ENCODE measurements around the gene SCN10A.

Gene SCN10A

DNA sequence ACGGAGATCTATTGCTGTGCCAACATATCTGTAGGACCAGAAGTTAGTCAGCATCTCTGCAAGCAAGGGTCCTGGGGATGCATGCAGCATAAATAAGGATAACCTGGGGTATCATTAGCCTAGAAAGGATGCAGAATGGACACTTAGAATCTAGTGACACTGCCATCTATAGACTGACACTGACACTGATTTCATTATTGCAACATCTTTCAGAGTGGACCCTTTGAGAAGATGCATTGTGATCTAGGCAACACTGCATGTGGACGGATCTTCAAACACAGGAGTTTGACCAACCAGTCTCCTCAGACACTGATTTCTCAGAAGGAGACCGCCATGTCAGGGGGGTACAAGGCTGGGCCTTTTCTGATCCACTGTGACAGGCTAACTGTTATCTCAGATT lies 52.4 kb downstream of the SCN10A start:
- no peak for DNase-seq

DNA sequence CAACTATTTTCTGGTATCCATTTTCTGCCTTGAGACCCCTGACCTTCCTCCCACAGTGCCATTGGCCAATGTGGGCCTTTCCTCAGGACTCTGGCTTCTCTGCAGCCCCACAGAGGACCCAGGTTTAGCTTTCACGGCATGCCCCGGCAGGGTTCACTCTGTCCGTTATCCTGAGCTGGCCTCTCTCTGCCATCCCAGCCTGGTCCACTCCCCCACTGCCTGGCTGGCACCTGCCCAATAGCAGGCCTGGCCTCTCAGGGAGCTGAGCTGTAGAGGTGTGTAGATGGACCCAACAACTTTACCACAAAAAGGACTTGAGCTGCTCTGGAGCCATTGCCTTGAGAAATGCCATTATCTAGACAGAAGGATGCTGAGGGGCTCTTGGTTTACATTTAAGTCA lies 57.5 kb downstream of the SCN10A start:
- no peak for DNase-seq

GRCh38 chr3:38757721-38758120 lies 58.3 kb downstream of the SCN10A start:
- DNase-seq: no peak

GRCh38 chr3:38756892-38757291 lies 59.1 kb downstream of the SCN10A start:
- DNase-seq: no peak

GRCh38 chr3:38755130-38755529 lies 60.9 kb downstream of the SCN10A start:
- no peak for DNase-seq

DNA sequence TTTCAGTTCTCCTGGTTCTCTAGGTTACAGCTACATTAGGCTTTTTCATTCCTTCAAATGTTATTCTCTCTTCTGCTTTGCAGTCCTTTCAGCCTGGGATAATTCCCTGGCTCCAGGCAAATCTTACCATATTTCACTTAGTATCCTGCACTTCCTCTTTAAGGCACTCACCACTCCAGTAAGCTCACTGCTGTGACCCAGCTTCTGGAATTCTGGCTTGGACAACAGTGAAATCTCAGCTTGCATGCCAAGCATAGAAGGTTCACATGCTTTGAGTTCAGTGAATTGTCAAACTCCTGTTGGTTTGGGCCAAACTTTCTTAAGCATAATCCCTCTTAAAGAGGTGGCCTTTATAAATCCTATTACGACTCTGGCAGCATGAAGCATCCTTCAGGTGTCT lies 69.4 kb downstream of the SCN10A start:
- DNase-seq: no peak

GRCh38 chr3:38743043-38743442 lies 73.0 kb downstream of the SCN10A start:
- no peak for DNase-seq

GRCh38 chr3:38742550-38742949 lies 73.5 kb downstream of the SCN10A start:
- DNase-seq: no peak

- DNase-seq: no peak
Measured at GRCh38 chr3:38740537-38740936, 75.5 kb downstream of the SCN10A start.

GRCh38 chr3:38739931-38740330 lies 76.1 kb downstream of the SCN10A start:
- DNase-seq: no peak

- no peak for DNase-seq
Measured at GRCh38 chr3:38739396-38739689, 76.7 kb downstream of the SCN10A start.

- no peak for DNase-seq
Measured at GRCh38 chr3:38738630-38739395, 77.2 kb downstream of the SCN10A start.

DNA sequence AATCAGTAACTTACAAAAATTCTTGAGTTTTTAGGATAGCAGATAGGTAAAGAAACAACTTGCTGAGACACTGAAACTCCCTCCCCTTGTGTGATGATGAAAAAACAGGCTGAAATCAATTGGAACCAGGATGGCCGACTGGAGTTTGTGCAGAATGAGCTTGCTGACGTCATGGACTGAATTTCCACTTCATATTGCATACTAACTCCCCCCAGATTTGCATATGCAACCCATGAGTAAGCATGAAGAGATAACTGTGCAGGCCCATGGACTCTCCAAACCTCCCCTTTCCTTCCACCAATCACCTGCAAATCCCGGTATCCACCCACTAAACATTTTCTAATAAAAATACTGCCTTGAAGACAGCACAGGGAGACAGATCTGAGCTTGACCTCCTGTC lies 84.5 kb downstream of the SCN10A start:
- no peak for DNase-seq

- DNase-seq: no peak
Measured at GRCh38 chr3:38730281-38730680, 85.7 kb downstream of the SCN10A start.

- DNase-seq: no peak
Measured at GRCh38 chr3:38728008-38728407, 88.0 kb downstream of the SCN10A start.

DNA sequence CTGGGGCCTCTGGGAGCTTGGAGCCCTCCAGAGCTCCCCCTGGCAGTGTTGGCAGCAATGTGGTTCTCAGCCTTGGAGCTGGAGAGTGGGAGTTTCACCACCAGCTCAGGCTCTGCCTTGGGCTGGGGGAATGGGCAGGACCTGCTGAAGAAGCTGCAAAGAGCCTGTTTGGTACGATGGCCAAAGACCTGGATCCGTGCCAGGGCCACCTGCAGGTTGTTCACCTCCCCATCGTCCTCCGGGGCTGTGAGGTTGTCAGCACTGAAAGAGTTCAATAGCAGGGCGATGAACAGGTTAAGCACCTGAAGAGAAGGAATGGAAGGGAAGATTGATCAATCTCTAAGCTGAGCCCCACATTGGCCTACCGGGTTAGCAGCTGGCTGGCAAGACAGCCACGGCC lies 89.3 kb downstream of the SCN10A start:
- no peak for DNase-seq

- no peak for DNase-seq
Measured at GRCh38 chr3:38725726-38726419, 90.1 kb downstream of the SCN10A start.

GRCh38 chr3:38724392-38724736 lies 91.7 kb downstream of the SCN10A start:
- no peak for DNase-seq

DNA sequence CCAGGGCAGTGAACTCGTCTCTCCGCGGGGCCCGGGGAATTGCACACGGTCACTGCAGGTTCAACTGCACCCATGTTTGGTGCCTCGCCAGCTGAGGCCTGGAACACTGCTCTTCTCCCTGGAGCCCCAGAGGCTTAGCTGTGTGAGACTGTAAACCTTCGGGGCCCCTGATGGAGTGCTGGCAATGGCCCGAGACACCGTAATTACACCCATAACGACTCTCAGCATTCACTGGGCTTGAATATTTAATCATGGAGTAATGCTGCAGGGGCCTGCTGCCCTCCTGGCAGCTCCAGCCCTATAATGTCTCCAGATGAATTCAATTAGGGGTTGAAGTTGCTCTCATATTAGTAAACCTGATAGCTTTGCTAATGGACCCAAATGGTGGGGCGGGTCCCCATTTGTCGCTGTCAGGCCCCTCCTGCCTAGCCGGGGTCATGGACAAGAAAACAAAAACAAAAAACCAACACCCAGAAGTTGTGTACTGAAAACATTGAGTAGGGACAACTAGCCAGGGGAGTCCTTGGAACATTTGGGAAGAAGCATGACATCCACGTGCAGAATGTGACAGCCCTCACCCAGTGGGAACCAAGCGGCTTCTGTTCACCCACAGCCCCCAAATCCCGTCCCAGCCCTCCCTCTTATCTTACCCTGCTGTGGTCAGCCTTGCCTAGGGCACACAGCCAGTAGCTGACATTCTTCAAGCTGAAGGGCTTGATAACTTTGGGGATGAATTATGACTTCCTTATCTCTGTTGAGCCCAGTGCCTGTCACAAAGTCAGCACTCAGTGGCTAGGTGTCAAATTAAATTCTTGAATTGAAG lies 92.2 kb downstream of the SCN10A start:
- DNase-seq: no peak

- no peak for DNase-seq
Measured at GRCh38 chr3:38722781-38723568, 93.0 kb downstream of the SCN10A start.

GRCh38 chr3:38721207-38721772 lies 94.7 kb downstream of the SCN10A start:
- no peak for DNase-seq

DNA sequence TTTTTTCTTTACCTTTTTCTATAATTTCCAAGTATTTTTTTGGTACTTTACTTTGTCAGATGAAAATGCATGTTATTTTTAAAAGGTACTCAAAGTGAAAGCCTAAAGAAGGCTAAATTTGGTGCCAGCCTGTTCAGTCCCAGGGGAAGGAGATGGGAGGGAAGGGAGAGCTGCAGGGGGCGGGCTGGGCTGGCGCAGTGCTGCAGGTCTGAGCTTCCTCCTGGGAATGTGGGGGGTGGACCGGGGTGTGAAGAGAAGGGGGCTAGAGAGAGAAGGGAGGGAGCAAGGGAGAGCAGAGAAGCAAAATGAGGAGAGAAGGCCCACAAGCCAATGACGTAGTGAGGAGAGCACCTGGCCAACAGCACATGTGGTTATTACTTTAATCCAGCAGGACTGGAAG lies 95.6 kb downstream of the SCN10A start:
- DNase-seq: no peak
